WERI-Rb-1 (cell line): Measurements from ENCODE around the gene STMN1.
A peak's percentile ranks its signal among the peaks of the same experiment; 100 is the strongest.

Experiments
- DNase-seq: peaks from one replicate; pipeline ENCODE4 v3.0.0-alpha.2; 2020
- H3K27ac ChIP-seq: fragments of 250-450 bp; sonication (Bioruptor Pico); 2 replicates; pipeline ENCODE4 v1.5.1; 2020; ENCODE audit warnings: mild to moderate bottlenecking, moderate library complexity
- H3K27me3 ChIP-seq: fragments of 250-450 bp; sonication (Bioruptor Pico); 2 replicates; pipeline ENCODE4 v1.5.1; 2021; ENCODE audit warnings: mild to moderate bottlenecking, low read depth, moderate library complexity; ENCODE audit not compliant: insufficient read depth, severe bottlenecking
- H3K36me3 ChIP-seq: fragments of 250-450 bp; sonication (Bioruptor Pico); 2 replicates; pipeline ENCODE4 v1.5.1; 2020; ENCODE audit warnings: mild to moderate bottlenecking, moderate library complexity
- H3K4me3 ChIP-seq: 2 replicates; pipeline ENCODE4 v1.5.1; 2011; ENCODE audit warnings: low read depth, mild to moderate bottlenecking, control low read depth, low read length
- H3K9me3 ChIP-seq: fragments of 250-450 bp; sonication (Bioruptor Pico); 2 replicates; pipeline ENCODE4 v1.5.1; 2021; ENCODE audit warnings: mild to moderate bottlenecking, moderate library complexity; ENCODE audit not compliant: severe bottlenecking
- TF ChIP-seq, protein P1 (sequence below): IDR thresholded peaks from 2 replicates; pipeline ENCODE4 v1.5.1; 2011; ENCODE audit warnings: low read depth, mild to moderate bottlenecking, control low read depth, inconsistent platforms, low read length

Gene STMN1

DNA sequence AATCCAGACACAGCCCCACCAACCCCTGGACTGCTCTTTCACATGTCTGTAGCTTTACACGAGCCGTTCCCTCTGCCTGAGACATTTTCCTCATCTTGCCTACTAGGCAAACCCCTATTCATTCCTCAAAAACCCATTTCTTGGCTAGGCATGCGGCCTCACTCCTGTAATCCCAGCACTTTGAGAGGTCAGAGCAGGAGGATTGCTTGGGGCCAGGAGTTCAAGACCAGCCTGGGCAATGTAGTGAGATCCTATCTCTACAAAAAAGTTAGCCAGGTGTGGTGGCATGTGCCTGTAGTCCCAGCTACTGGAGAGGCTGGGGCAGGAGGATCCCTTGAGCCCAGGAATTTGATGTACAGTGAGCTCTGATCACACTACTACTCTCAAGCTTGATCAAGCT is 41.8 kb downstream of the STMN1 start:
- no peak for DNase-seq
- TF ChIP-seq, protein P1, sequence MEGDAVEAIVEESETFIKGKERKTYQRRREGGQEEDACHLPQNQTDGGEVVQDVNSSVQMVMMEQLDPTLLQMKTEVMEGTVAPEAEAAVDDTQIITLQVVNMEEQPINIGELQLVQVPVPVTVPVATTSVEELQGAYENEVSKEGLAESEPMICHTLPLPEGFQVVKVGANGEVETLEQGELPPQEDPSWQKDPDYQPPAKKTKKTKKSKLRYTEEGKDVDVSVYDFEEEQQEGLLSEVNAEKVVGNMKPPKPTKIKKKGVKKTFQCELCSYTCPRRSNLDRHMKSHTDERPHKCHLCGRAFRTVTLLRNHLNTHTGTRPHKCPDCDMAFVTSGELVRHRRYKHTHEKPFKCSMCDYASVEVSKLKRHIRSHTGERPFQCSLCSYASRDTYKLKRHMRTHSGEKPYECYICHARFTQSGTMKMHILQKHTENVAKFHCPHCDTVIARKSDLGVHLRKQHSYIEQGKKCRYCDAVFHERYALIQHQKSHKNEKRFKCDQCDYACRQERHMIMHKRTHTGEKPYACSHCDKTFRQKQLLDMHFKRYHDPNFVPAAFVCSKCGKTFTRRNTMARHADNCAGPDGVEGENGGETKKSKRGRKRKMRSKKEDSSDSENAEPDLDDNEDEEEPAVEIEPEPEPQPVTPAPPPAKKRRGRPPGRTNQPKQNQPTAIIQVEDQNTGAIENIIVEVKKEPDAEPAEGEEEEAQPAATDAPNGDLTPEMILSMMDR, result no peak

DNA sequence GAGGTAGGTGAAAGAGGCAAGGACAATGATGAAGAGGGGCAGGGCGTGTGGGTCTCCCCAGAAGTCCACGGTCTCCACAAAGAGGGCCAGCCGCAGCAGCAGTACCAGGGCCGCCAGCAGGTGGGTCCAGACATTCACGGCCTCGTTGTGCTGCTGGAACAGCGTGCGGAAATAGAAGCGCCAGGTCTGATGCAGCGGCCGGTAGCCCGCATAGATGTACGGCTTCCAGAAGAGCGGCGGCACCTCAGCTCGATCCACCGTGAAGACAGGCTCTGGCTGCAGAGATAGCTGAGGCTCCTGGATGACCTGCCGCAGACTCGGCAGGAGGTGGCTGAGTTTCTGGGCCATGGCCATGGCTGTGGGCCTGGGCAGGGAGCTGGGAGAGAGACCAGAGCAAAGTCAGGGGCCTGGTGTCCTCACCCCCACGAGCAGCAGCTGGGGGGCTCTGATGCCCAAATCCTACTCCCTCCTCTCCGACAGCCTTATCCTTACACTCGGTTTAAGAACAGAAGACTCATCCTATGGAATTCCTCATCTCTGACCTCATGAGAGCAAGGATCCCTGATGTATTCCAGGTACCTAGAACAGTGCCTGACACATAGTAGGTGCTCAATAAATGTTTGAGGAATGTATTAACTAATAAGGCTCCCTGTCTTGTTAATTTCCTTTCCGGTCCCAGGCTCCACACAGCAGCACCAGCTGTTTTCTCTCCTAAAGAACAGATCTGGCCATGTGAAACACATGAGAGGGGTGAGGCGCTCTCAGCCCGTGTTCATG is 42.5 kb downstream of the STMN1 start:
- no peaks in the 10 kb centered on the region for H3K27me3 ChIP-seq
- no peaks in the 10 kb centered on the region for H3K9me3 ChIP-seq
- H3K27ac ChIP-seq, result no peak overlapping the region
- no peak for DNase-seq
- TF ChIP-seq, protein P1, result no peak
- no peak overlapping the region for H3K4me3 ChIP-seq
- H3K36me3 ChIP-seq, result peaks cover 14% of the 10 kb centered on the region

More for the DNA sequence above, 41.8 kb downstream of the STMN1 start:
- Histone ChIP-seq H3K9me3 (no peaks in the 10 kb centered on the region), H3K27me3 (no peaks in the 10 kb centered on the region), H3K27ac (no peak overlapping the region), H3K4me3 (no peak overlapping the region), H3K36me3 (peaks cover 14% of the 10 kb centered on the region)

DNA sequence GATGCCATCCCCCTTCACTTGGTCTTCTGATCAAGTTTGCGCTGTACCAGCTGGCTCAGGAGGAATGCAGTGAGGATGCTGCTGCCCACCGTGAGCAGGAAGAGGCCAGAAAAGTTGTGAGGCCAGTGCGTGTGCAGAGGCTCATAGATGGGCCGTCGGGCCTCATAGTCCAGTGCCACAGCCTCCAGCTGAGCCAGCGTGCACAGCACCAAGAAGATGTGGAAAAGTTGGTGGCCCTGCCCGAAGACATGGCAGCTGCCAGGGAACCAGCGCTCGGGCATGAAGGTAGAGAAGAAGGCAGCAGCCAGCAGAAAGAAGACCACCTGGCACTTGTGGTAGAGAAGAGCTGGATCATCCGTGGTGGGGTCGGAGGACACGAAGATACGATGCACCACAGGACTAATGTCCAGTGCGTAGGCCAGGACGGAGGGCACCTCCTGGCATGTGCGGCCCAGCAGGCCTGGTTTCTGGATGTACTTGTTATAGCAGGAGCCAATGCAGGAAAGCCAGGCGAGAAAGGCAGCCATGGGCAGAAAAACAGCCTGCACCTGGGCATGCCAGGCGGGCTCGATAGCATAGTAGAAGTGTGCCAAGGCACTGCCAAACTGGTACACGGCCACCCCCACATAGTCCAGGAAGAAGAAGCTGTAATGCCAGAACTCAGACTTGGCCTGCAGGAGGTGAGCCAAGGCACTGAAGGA is 43.3 kb downstream of the STMN1 start:
- peaks cover 14% of the 10 kb centered on the region for H3K36me3 ChIP-seq
- H3K9me3 ChIP-seq, result no peaks in the 10 kb centered on the region
- DNase-seq, result no peak
- TF ChIP-seq, protein P1, result no peak
- H3K4me3 ChIP-seq, result no peak overlapping the region
- no peaks in the 10 kb centered on the region for H3K27me3 ChIP-seq
- H3K27ac ChIP-seq, result no peak overlapping the region

DNA sequence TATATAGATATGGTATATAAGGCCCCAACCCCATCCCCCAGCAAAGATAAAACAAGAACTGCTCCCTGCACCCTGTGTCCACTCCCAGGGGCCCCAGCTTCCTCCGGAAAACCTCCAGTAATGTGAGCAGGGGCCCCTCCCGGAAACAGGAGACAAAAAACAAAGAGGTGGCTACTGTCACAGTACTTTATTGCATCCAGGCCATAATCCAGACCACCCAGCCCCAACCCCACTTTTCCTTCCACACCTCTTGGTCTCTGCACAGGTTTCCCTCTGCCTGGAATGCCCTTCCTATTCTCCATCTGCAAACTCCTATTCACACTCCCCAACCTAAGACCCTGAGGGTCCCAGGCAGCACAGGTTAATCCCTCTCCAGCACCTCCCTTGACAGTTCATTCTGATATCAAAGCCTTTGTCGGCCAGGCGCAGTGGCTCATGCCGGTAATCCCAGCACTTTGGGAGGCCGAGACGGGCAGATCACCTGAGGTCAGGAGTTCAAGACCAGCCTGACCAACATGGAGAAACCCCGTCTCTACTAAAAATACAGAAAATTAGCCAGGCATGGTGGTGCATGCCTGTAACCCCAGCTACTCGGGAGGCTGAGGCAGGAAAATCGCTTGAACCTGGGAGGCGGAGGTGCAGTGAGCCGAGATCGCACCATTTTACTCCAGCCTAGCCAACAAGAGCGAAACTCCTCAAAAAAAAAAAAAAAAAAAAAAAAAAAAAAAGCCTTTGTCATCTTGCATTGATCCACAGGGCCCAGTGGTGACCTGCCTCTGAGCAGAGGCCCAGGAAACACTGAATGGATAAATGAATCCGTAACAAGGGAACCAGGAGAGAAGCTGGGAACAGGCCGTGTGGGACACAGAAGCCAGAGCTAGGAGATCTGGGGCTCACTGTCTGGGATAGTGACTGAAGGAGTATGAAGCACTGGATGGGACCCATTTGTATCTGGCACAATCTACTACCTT is 44.6 kb downstream of the STMN1 start:
- Histone ChIP-seq H3K27ac (no peak overlapping the region), H3K27me3 (no peaks in the 10 kb centered on the region), H3K4me3 (no peak overlapping the region), H3K9me3 (no peaks in the 10 kb centered on the region), H3K36me3 (peaks cover 14% of the 10 kb centered on the region)
- TF ChIP-seq, protein P1, result no peak
- peak; percentile 60 for DNase-seq

DNA sequence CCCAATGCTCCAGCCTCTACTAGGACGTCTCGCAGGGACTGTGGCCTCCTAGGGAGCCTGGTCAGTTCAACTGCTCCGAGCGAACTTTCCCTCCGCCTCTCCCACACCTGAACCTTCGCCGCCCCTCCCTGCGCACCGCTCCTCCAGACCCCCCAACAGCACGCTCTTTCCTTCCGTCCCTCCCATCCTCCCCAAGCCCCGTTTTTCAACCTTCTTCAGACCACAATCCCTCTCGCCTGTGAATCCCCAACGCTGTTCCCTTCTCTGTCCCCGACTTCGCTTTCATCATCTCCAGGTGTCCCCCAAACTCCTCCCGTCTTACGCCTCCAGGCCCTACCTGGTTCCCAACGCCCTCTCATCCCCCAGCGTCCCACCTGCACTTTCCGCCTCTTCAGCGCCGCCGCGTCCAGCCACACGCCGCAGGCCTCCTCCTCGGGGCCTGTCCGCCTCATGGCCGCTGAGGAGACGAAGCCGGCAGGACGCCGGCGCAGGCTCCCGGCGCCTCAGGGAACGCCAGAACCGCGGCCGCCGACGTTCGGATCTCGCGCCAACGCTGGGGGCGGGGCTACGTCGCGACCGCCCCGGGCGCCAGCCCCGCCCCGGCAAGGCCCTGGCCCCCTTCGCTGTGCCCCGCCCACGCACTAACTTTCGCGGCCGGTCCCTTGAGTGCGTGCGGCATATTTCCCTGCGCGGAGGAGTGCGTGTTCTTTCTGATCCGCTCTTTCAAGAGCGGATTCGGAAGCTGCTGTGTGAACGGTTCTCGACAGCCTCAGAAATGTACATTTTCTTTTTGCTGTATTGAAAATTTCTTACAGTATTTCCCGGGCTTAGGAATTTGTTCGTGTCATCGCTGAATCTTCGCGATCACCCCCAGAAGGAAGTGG is 47.1 kb downstream of the STMN1 start, which contains the start of gene AUNIP:
Gene AUNIP, minus strand, starts transcription at position 552 of the 884 bp plus-strand sequence. Its CDS starts 100 bp downstream, at position 452.
- Histone ChIP-seq H3K9me3 (no peaks in the 10 kb centered on the region), H3K27me3 (no peaks in the 10 kb centered on the region), H3K4me3 (peak within 1 kb of the TSS; percentile 85), H3K27ac (peak within 1 kb of the TSS; percentile 70), H3K36me3 (peaks cover 14% of the 10 kb centered on the region)
- peak; percentile 84 for DNase-seq
- TF ChIP-seq, protein P1, result no peak
